Activated naive CD4-positive, alpha-beta T cell (primary cell): ENCODE results near the gene GSG1L.

Source experiments
- DNase-seq, 4 experiments: peaks; one replicate each; lab custom pipeline; 2025; lab: John Stamatoyannopoulos, UW

The GSG1L gene

GRCh38 chr16:27789595-27790241 lies 273.8 kb downstream of the GSG1L start:
- DNase-seq: no peak

GRCh38 chr16:27789150-27789549 lies 274.4 kb downstream of the GSG1L start:
- DNase-seq: no peak

DNA sequence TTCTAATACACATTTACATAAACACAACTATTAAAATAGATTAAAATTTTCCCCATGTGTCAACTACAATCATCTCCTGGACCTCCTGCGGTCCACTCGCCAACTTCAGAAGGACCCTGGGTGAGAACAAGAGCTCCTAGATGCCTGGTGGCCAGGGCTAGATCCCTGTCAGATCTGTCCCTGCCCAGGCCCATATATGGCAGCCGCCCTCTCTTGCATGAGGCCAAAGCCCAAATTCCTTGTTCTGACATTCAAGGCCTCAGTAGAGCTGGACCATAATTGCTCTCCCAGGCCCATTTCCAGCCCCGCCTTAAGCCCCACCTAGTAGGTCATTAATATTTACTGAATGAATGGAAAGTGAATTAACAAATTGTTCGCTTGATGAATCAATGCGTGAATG lies 275.8 kb downstream of the GSG1L start:
- DNase-seq: no peak

- no peak for DNase-seq
Measured at GRCh38 chr16:27786923-27787625, 276.4 kb downstream of the GSG1L start.

GRCh38 chr16:27786221-27786922 lies 277.1 kb downstream of the GSG1L start:
- no peak for DNase-seq

DNA sequence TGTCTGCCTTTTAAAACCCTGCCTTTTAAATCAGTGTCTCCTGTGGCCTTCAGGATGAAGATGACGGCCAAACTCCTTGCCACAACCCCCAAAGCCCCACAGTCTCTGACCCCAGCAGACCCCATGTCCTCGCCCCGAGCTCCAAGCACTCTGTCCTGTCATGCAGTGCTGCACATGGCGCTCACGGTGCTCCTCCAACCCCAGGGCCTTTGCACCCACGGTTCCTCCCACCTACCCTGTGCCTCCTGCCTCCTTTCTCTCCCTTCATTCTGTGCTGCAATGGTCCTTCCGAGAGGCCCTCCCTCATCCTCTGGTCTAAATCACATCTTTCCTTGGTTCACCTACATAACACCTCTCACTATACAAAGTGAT lies 278.2 kb downstream of the GSG1L start:
- no peak for DNase-seq

DNA sequence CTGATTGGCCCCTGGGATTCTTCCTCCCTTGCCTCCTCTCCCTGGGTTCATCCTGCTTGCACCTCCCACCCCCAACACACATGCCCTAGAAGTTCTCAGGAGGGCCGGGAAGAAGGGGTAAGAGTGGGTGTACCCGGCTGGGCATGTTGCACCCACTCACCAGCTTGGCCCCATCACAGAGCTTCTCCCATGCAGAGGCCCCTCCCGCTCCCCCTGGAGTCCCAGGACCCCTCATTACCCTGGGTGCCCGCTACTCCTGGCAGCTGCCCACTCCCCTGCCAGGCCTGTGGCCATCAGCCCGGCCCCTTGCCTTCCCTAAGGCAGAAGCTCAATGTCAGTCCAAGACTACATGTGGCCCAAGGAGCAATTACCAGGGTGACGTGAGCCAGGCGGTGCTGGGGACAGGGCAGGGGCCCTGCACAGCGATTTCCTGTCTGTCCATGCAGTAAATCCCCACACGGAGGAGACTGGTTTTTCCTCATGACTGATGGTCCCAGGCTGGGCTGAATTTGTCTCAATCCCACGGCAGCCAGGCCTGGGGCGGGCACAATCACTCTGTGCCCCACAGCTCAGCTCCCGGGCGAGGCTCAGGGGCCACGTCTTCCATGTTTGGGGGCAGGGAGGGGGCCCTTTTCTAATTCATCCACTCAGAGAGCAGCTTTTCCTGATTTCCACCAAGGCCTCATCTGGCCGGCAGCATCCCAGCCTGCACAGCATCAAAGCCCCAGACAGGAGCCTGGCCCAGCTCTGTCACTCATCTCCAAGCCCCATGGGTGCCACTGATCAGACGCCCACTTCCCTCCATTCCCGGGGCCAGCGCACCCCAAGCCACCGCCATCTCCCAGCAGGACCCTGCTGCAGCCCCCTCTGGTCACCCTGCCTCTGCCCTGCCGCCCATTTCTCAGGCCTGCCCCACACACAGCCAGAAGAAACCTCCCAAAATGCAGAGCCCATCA lies 278.9 kb downstream of the GSG1L start:
- DNase-seq: no peak

DNA sequence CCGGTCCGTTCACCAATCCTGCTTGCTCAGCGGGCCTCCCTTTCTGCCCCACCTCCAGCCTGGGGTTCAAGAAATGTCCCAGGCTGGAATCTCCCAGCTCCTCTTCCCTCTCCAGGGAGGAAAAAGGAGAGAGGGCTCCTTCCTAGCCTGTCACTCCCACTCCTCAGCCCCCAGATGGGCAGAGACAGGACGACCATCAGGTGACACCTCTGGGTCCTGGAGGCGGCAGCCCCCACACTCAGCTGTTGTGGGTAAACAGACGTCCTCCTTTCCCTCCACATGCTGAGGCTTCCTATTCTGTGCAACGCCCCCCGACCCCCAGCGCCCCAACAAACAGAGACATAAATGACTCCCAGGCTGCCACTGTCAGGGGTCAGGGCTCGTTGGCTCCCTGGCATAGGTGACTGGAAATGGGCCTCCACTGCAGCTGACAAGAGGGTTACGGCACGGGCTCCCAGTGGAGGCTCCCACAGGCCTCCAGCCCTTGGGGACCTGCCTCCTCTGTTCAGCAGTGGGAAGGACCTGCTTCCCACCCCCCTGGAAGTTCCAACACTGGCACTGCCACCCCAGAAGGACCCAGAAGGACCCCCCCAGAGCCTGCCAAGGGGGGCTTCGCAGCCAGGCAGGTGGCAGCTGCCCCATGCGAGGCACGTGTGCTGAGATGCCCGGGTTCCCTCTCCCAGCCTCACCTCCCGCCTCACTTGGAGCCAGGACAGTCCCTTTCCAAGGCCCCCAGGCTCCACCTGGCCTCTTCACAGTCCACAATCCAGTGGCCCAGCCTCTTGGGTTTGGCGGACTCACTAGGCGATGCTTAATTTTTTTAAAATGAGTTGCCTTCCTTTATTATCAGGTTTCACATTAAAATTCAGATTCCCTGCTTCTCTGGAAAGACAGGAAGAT lies 281.3 kb downstream of the GSG1L start:
- DNase-seq: no peak

- no peak for DNase-seq
Measured at GRCh38 chr16:27781195-27781524, 282.4 kb downstream of the GSG1L start.

DNA sequence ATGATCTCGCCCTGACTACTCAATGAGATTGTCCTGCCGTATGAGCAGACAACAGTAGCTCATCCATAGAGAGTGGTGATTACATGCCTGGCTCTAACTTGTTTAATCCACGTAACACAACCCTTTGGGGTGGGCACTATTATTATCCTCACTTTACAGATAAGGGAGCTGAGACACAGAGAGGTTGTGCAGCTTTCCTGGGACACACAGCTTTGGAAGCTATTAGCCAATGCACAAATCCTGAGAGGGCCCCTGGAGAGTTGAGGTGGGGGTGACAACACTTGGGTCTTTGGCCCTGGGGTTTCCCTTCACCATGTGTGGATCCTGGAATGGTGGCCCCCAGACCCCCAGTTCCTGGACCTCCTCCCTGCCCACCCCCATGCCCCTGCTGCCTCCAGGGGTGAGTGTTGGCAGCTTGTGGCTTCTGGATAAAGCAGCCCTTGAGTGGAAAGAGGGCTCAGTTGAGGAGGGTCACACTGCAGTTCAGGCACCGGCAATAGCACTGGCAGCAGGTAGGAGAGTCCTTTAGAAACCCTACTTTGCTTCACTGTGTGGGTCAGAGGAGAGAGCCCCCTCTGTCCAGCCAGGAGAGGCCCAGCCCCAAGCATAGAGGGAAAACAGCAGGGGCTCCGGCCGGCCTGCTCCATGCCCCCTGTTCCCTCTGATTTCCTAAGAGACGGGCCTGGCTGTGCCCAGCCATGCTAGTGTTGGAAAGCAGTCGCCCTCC lies 282.9 kb downstream of the GSG1L start:
- DNase-seq: no peak

- DNase-seq: no peak
Measured at GRCh38 chr16:27779641-27780164, 283.8 kb downstream of the GSG1L start.

DNA sequence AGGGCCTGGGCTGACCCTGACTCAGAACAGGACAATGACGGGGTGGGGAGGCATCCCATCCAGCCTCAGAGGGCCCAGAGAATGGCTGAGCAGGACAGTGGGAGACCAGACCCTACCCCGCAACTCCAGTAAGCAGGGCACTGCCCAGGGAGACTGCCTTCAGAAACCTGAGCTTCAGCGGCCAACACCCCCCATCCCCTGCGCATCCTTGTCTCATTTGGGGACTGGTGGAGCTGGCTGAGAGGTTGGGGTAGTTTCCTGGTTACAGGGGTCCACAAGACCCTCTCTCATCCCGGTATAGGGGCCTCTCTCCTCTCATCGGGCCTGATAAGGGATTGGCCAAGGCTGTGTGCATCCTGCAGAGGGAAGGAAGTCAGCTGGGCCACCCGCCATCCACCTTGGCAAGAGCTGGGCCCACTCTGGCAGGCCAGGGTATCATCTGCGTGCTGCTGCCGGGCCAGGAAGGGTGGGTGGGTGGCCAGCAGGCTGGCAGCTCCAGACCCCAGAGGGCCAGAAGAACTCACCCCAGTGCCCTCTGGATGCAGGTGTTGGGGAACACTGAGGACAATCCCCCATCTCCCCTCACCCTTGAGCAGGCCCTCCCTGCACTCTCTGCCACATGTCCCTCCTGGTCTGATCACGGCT lies 284.5 kb downstream of the GSG1L start:
- no peak for DNase-seq

DNA sequence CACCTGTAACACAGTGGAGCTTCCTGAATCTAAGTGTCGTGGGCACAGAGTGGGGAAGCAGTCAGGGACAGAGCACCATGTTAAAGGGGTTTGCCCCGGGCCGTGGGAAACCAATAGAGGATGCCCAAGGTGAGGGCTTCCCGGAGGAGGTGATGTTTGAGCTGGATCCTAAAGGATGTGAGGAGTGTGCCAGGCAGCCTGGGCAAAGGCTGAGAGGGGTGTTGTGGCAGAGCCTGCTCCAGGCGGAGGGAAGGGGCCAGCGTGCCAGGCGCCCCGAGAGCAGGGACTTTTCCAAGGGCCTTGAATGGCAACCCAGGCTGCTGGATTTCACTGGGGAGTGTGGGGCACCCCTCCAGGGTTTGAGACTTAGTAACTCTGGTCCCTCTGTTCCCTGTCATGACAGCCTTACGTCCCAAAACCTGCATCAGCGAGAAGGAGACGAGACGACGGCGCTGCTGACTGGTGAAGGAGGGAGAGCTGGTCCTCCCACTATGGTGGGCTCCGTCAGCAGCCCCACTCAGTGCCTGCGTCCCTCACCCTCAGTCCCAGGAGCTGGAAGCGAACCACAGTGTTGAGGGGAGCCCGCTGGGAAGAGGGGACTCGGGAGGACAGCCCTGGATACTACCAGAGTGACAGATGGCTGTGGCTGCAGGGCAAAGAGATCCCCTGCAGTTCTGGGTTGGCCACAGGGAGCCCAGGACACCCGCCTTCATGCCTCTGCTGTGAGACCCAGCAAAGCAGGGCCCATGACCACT lies 285.2 kb downstream of the GSG1L start:
- DNase-seq: no peak

DNA sequence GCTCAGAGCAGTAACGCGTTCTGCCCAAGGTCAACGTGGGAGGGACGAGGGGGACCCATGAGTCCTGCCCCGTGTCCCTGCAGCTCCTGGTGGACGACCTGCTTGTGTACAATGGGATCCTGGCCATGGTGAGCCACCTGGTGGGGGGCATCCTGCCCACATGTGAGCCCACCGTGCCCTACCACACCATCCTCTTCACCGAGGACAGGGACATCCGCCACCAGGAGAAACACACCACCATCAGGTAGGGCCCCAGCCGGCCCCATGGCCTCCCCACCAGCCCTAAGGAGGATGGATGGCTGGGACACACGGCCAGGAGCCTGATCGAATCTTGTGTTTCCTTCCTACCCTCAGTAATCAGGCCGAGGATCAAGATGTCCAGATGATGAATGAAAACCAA lies 286.0 kb downstream of the GSG1L start:
- DNase-seq: no peak

DNA sequence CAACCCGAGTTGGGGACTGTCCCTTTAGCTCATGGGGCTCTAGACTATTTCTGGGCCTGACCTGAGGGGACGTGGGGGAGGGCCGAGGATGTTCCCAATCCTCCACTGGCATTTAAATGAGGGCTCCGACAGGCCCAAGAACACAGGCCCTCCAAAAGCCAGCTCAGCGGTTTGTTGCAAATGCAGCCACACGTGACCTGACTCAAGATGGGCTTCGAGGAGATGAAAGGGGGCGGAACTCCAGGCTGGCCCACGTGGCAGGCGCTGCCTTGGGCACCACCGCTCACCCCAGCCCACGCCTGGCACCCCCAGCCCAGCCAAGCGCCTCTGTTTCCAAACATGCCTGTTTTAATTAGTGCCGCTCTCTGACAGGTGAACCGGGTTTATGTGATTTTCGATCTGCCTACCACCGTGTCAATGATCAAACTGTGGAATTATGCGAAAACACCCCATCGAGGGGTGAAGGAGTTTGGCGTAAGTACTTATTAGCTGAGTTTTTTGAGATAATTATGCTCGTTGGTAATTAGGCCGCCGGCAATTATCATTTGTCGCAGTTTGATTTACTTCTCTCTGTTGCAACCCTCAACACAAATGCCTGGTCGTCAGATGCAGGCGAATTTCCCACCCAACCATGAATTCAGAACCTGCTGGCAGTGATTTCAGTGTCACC lies 286.8 kb downstream of the GSG1L start:
- no peak for DNase-seq

GRCh38 chr16:27775254-27775653 lies 288.3 kb downstream of the GSG1L start:
- no peak for DNase-seq

GRCh38 chr16:27774779-27775178 lies 288.7 kb downstream of the GSG1L start:
- no peak for DNase-seq

GRCh38 chr16:27773344-27773743 lies 290.2 kb downstream of the GSG1L start:
- DNase-seq: no peak
